ENCODE data around the gene GNGT2. TPM values are rescaled to one million over a fixed set of nuclear protein-coding genes. Genes with fewer than 3 reads are reported as not detected.

GNGT2 gene
- total RNA-seq, 1 experiment from 2014 or later = not detected

DNA sequence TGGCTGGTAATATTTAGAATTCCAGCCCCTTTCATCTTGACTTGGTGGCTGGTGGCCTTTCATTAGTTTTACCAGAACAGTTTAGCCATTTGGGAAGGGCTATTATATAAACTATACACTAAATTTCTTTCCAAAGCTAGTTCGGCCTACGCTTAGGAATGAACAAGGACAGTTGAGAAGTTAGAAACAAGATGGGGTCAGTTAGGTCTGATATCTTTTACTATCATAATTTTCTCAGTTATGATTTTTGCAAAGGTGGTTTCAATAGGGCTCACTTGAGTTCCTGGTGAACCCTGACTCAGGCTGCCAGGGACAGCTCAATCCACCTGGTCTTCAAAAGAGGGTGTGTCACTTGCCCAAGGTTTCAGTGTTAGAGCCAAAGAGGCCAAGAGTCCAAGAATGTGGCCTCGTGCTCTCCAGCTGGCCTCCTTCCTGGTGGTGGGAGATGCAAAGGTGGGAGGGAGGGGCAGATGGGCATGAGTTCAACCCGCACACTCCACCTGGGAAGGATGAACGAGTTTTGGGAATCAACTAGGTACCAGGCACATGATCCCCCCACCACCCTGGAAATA, 24.2 kb upstream of the GNGT2 start:
- Mint-ChIP-seq H3K9me3 (ENCODE audit: unreplicated experiment) (no peaks in the 10 kb centered on the region), H3K4me3 (ENCODE audit: unreplicated experiment) (no peak overlapping the region), H3K27me3 (ENCODE audit: insufficient read depth, unreplicated experiment) (peaks cover 4% of the 10 kb centered on the region), H3K27ac (ENCODE audit: low read depth, unreplicated experiment) (no peak overlapping the region), H3K36me3 (ENCODE audit: insufficient read depth, unreplicated experiment) (no peaks in the 10 kb centered on the region), H3K4me1 (ENCODE audit: insufficient read depth, unreplicated experiment) (no peaks in the 10 kb centered on the region)
- no peak for DNase-seq (ENCODE audit: unreplicated experiment)
- TF ChIP-seq CTCF (IDR thresholded peaks at IDR 0.05; ENCODE audit: unreplicated experiment) = no peak
- no TSS peak for BruUV-seq (replicated peaks)
- ChIA-PET CTCF (interaction anchor here (0.5 to 1.2 kb wide), 2 partner anchors 13 to 274 kb away, joined by 3 read pairs; no protein-coding TSS in a partner anchor), POLR2A (no interaction called here)
- intact Hi-C loops (cut with micrococcal nuclease) = no loop called here

- Mint-ChIP-seq H3K36me3 (ENCODE audit: insufficient read depth, unreplicated experiment) (no peaks in the 10 kb centered on the region), H3K27ac (ENCODE audit: low read depth, unreplicated experiment) (no peak overlapping the region), H3K27me3 (ENCODE audit: insufficient read depth, unreplicated experiment) (peaks cover 13% of the 10 kb centered on the region), H3K4me1 (ENCODE audit: insufficient read depth, unreplicated experiment) (no peaks in the 10 kb centered on the region), H3K4me3 (ENCODE audit: unreplicated experiment) (no peak overlapping the region), H3K9me3 (ENCODE audit: unreplicated experiment) (no peaks in the 10 kb centered on the region)
- no TSS peak for BruUV-seq (replicated peaks)
- intact Hi-C loops (cut with micrococcal nuclease) = no loop called here
- no peak for DNase-seq (ENCODE audit: unreplicated experiment)
- TF ChIP-seq CTCF (IDR thresholded peaks at IDR 0.05; ENCODE audit: unreplicated experiment) = no peak
- POLR2A ChIA-PET = no interaction called here
- CTCF ChIA-PET = no interaction called here
These were observed 21.2 kb upstream of the GNGT2 start for GRCh38 chr17:49231563-49231894.

- Mint-ChIP-seq H3K36me3 (ENCODE audit: insufficient read depth, unreplicated experiment) (no peaks in the 10 kb centered on the region), H3K4me1 (ENCODE audit: insufficient read depth, unreplicated experiment) (no peaks in the 10 kb centered on the region), H3K4me3 (ENCODE audit: unreplicated experiment) (peak within 1 kb of the TSS; percentile 59), H3K9me3 (ENCODE audit: unreplicated experiment) (no peaks in the 10 kb centered on the region), H3K27me3 (ENCODE audit: insufficient read depth, unreplicated experiment) (peaks cover 13% of the 10 kb centered on the region), H3K27ac (ENCODE audit: low read depth, unreplicated experiment) (no peak within 1 kb of the TSS)
- ChIA-PET POLR2A (interaction anchor here (0.6 kb wide), 1 partner anchor 288 kb away, joined by 3 read pairs; no protein-coding TSS in a partner anchor), CTCF (no interaction called here)
- intact Hi-C loops (cut with micrococcal nuclease) = no loop called here
- peak; percentile 54 for DNase-seq (ENCODE audit: unreplicated experiment)
- BruUV-seq (replicated peaks) = no TSS peak
- TF ChIP-seq CTCF (IDR thresholded peaks at IDR 0.05; ENCODE audit: unreplicated experiment) = no peak
These were observed 20.5 kb upstream of the GNGT2 start, which contains the start of gene PHOSPHO1 for GRCh38 chr17:49230636-49231562. Gene PHOSPHO1 (minus strand): TSS chr17:49230787. CDS start chr17:49226691, 4,096 bp downstream.

- H3K4me1 Mint-ChIP-seq (ENCODE audit: insufficient read depth, unreplicated experiment) = no peaks in the 10 kb centered on the region
- H3K36me3 Mint-ChIP-seq (ENCODE audit: insufficient read depth, unreplicated experiment) = no peaks in the 10 kb centered on the region
- DNase-seq (ENCODE audit: unreplicated experiment) = no peak
- H3K27me3 Mint-ChIP-seq (ENCODE audit: insufficient read depth, unreplicated experiment) = peaks cover 13% of the 10 kb centered on the region
- ChIA-PET POLR2A (interaction anchor here (0.6 to 0.8 kb wide), 2 partner anchors 285 to 287 kb away, joined by 3 read pairs; partner anchors contain the start of gene SNF8), CTCF (interaction anchor here (0.6 kb wide), 1 partner anchor 170 kb away, joined by 3 read pairs; no protein-coding TSS in a partner anchor)
- H3K9me3 Mint-ChIP-seq (ENCODE audit: unreplicated experiment) = no peaks in the 10 kb centered on the region
- peak overlapping the region; percentile 59 for H3K4me3 Mint-ChIP-seq (ENCODE audit: unreplicated experiment)
- no peak overlapping the region for H3K27ac Mint-ChIP-seq (ENCODE audit: low read depth, unreplicated experiment)
- BruUV-seq (replicated peaks) = no TSS peak
- no peak for TF ChIP-seq CTCF (IDR thresholded peaks at IDR 0.05; ENCODE audit: unreplicated experiment)
- intact Hi-C loops (cut with micrococcal nuclease) = no loop called here
These were observed 19.6 kb upstream of the GNGT2 start for GRCh38 chr17:49229805-49230600.
